Measurements from ENCODE around the gene GBE1. TPM values are rescaled to one million over a fixed set of nuclear protein-coding genes. Genes with fewer than 3 reads are reported as not detected.

Gene GBE1
- total and polyA plus RNA-seq, 9 of the 15 experiments (the other 6 are each of a cell fraction or from before 2014, with no cell fraction given) = 7.9 to 25.6 (median 13.1) TPM

GRCh38 chr3:81743096-81744025 is 18.1 kb downstream of the GBE1 start (continued):
- TF ChIP-seq HMGXB4 (CRISPR knock-in tag; IDR thresholded peaks at IDR 0.05) = no peak
- no peak for TF ChIP-seq ZNF780A (CRISPR knock-in tag; IDR thresholded peaks at IDR 0.05)
- no peak for TF ChIP-seq FOXA3 (CRISPR knock-in tag; conservative IDR thresholded peaks at IDR 0.05 in 1 of 2, IDR thresholded peaks at IDR 0.05 in 1 of 2)
- 0 out of 2 replicates have a peak, but pooled peaks have one; percentile 28 for TF ChIP-seq JUNB (CRISPR knock-in tag; conservative IDR thresholded peaks at IDR 0.05)
- TF ChIP-seq ZNF408 (CRISPR knock-in tag; IDR thresholded peaks at IDR 0.05; ENCODE audit: low read depth) = no peak
- TF ChIP-seq SMARCE1 (IDR thresholded peaks at IDR 0.05) = peak; percentile 91
- no peak for TF ChIP-seq ELK1 (CRISPR knock-in tag; IDR thresholded peaks at IDR 0.05)
- TF ChIP-seq ZBTB11 (CRISPR knock-in tag; IDR thresholded peaks at IDR 0.05) = no peak
- TF ChIP-seq ZNF644 (tag; IDR thresholded peaks at IDR 0.05; ENCODE audit: low read depth) = no peak
- no peak for TF ChIP-seq PCBP2 (IDR thresholded peaks at IDR 0.05; ENCODE audit: low read depth, low read length, poor library complexity, severe bottlenecking)
- TF ChIP-seq ZC3H11A (IDR thresholded peaks at IDR 0.05; ENCODE audit: low read depth, low read length) = no peak
- TF ChIP-seq ZNF217 (CRISPR knock-in tag; IDR thresholded peaks at IDR 0.05) = no peak
- peak in 1 of 2 experiments; percentile 82; a peak in 2 of 4 replicates for TF ChIP-seq HDAC1 (IDR thresholded peaks at IDR 0.05)
- TF ChIP-seq NBN (IDR thresholded peaks at IDR 0.05; ENCODE audit: low read depth) = peak; percentile 61; the same call in 1 of the 2 replicates
- TF ChIP-seq UBTF (IDR thresholded peaks at IDR 0.05; ENCODE audit: borderline replicate concordance in 1 of 2, low read depth in 2 of 2, low read length in 2 of 2) = no peak
